ENCODE data around the gene DIDO1. TPM values are rescaled to one million over a fixed set of nuclear protein-coding genes. Genes with fewer than 3 reads are reported as not detected.

Gene DIDO1
- total RNA-seq, 1 experiment from 2014 or later = 33.2 TPM

GRCh38 chr20:62845416-62846160 lies 80.7 kb downstream of the DIDO1 start:
- H4K20me1 ChIP-seq (ENCODE audit: low read length) = no peaks in the 10 kb centered on the region
- H3K4me2 ChIP-seq (ENCODE audit: low read length) = no peak overlapping the region
- H3K27me3 ChIP-seq (ENCODE audit: low read length) = no peaks in the 10 kb centered on the region
- H3K9me3 ChIP-seq (ENCODE audit: low read length) = no peaks in the 10 kb centered on the region
- no peaks in the 10 kb centered on the region for H3K79me2 ChIP-seq (ENCODE audit: low read length)
- H3K27ac ChIP-seq (ENCODE audit: low read length) = no peak overlapping the region
- no TSS peak for BruUV-seq (replicated peaks)
- no peak for ATAC-seq
- TF ChIP-seq EZH2 (IDR thresholded peaks at IDR 0.05; ENCODE audit: low read length, unreplicated experiment) (no peak), EZH2phosphoT487 (IDR thresholded peaks at IDR 0.05; ENCODE audit: borderline replicate concordance, low read length) (no peak)
- TF ChIP-seq, protein P1, sequence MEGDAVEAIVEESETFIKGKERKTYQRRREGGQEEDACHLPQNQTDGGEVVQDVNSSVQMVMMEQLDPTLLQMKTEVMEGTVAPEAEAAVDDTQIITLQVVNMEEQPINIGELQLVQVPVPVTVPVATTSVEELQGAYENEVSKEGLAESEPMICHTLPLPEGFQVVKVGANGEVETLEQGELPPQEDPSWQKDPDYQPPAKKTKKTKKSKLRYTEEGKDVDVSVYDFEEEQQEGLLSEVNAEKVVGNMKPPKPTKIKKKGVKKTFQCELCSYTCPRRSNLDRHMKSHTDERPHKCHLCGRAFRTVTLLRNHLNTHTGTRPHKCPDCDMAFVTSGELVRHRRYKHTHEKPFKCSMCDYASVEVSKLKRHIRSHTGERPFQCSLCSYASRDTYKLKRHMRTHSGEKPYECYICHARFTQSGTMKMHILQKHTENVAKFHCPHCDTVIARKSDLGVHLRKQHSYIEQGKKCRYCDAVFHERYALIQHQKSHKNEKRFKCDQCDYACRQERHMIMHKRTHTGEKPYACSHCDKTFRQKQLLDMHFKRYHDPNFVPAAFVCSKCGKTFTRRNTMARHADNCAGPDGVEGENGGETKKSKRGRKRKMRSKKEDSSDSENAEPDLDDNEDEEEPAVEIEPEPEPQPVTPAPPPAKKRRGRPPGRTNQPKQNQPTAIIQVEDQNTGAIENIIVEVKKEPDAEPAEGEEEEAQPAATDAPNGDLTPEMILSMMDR (conservative IDR thresholded peaks at IDR 0.05; ENCODE audit: low read depth, low read length) = no peak
- ChIA-PET CTCF (no interaction called here), POLR2A (ENCODE audit: unreplicated experiment) (no interaction called here)
- H3K4me3 ChIP-seq (ENCODE audit: low read length) = no peak overlapping the region
- intact Hi-C loops (cut with micrococcal nuclease) = no loop called here
- H3F3A ChIP-seq (ENCODE audit: low read length, unreplicated experiment) = no peaks in the 10 kb centered on the region
- H2AFZ ChIP-seq (ENCODE audit: low read length) = no peak overlapping the region
- DNase-seq = no peak
- peaks cover 18% of the 10 kb centered on the region for H3K4me1 ChIP-seq (ENCODE audit: insufficient read depth, low read length)
- no peaks in the 10 kb centered on the region; the same call in 1 of the 2 replicates for H3K36me3 ChIP-seq (ENCODE audit: low read depth, low read length)
- no peaks in the 10 kb centered on the region for H3K9me2 ChIP-seq (replicated peaks; ENCODE audit: low read length)
- H3K9ac ChIP-seq (ENCODE audit: low read length) = no peak overlapping the region

GRCh38 chr20:62844182-62844581 lies 82.1 kb downstream of the DIDO1 start:
- Histone ChIP-seq H3K36me3 (ENCODE audit: low read depth, low read length) (no peaks in the 10 kb centered on the region; the same call in 1 of the 2 replicates), H3K9ac (ENCODE audit: low read length) (no peak overlapping the region)
- no TSS peak for BruUV-seq (replicated peaks)

More at GRCh38 chr20:62844182-62844581, 82.1 kb downstream of the DIDO1 start:
- Histone ChIP-seq H3K9me3 (ENCODE audit: low read length) (no peaks in the 10 kb centered on the region), H3K27ac (ENCODE audit: low read length) (no peak overlapping the region), H3K9me2 (replicated peaks; ENCODE audit: low read length) (no peaks in the 10 kb centered on the region), H3F3A (ENCODE audit: low read length, unreplicated experiment) (no peaks in the 10 kb centered on the region), H3K4me3 (ENCODE audit: low read length) (no peak overlapping the region), H4K20me1 (ENCODE audit: low read length) (no peaks in the 10 kb centered on the region), H3K27me3 (ENCODE audit: low read length) (no peaks in the 10 kb centered on the region), H3K4me2 (ENCODE audit: low read length) (no peak overlapping the region), H2AFZ (ENCODE audit: low read length) (no peak overlapping the region), H3K4me1 (ENCODE audit: insufficient read depth, low read length) (peaks cover 22% of the 10 kb centered on the region), H3K79me2 (ENCODE audit: low read length) (no peaks in the 10 kb centered on the region)
- intact Hi-C loops (cut with micrococcal nuclease) = no loop called here
- CTCF ChIA-PET = no interaction called here
- DNase-seq (no peak), ATAC-seq (no peak)
- TF ChIP-seq EZH2 (IDR thresholded peaks at IDR 0.05; ENCODE audit: low read length, unreplicated experiment) = no peak
- no peak for TF ChIP-seq EZH2phosphoT487 (IDR thresholded peaks at IDR 0.05; ENCODE audit: borderline replicate concordance, low read length)
- TF ChIP-seq, protein P1 (conservative IDR thresholded peaks at IDR 0.05; ENCODE audit: low read depth, low read length) = no peak
- POLR2A ChIA-PET (ENCODE audit: unreplicated experiment) = no interaction called here

All from PC-3 (cell line).